ENCODE data around the gene ADAM22.

- TF ChIP-seq CTCF (IDR thresholded peaks at IDR 0.05; ENCODE audit: low read depth, low read length, missing input control) (no peak), GABPA (IDR thresholded peaks at IDR 0.05 in 1 of 2, conservative IDR thresholded peaks at IDR 0.05 in 1 of 2) (no peak), JUND (IDR thresholded peaks at IDR 0.05) (no peak), ATF3 (IDR thresholded peaks at IDR 0.05) (no peak), REST (IDR thresholded peaks at IDR 0.05) (no peak), RAD21 (IDR thresholded peaks at IDR 0.05) (no peak), SP1 (IDR thresholded peaks at IDR 0.05) (no peak)
Measured at GRCh38 chr7:87935384-87935706, 1.3 kb downstream of the ADAM22 start.

Data from liver (tissue), 3 donors.